HG03442 (cell line): ENCODE data around the gene ZNF766.
"Not testable (repeated sequence)": the region's sequence is repeated elsewhere in the genome, so short reads cannot be mapped to it uniquely, and the experiment has no call there.

ENCODE experiments used
- ATAC-seq: cut with Tn5 transposase; IDR thresholded peaks from one replicate; pipeline ENCODE4 v1.9.1; 2021; ENCODE audit warnings: mild to moderate bottlenecking, moderate library complexity; ENCODE audit not compliant: unreplicated experiment

Gene ZNF766

GRCh38 chr19:52274191-52274590 is 4.8 kb downstream of the ZNF766 start:
- ATAC-seq, result no peak

- no peak for ATAC-seq
Measured at GRCh38 chr19:52275988-52276387, 6.6 kb downstream of the ZNF766 start.

GRCh38 chr19:52277471-52277870 is 8.1 kb downstream of the ZNF766 start:
- ATAC-seq, result no peak

GRCh38 chr19:52286256-52286655 is 16.9 kb downstream of the ZNF766 start:
- no peak for ATAC-seq

GRCh38 chr19:52291781-52292180 is 22.4 kb downstream of the ZNF766 start:
- ATAC-seq, result no peak

- ATAC-seq, result not testable (repeated sequence)
Measured at GRCh38 chr19:52292946-52293345, 23.6 kb downstream of the ZNF766 start.

GRCh38 chr19:52296400-52296772 is 27.0 kb downstream of the ZNF766 start:
- peak; percentile 12 for ATAC-seq

- ATAC-seq, result peak; percentile 45
Measured at GRCh38 chr19:52296773-52297600, 27.6 kb downstream of the ZNF766 start, which contains the start of gene ZNF480. ZNF480 (plus strand) TSS chr19:52297169; CDS start chr19:52300413, 3,244 bp downstream.

GRCh38 chr19:52297601-52298364 is 28.4 kb downstream of the ZNF766 start:
- ATAC-seq, result no peak

GRCh38 chr19:52307275-52307674 is 37.9 kb downstream of the ZNF766 start:
- no peak for ATAC-seq

GRCh38 chr19:52322429-52322828 is 53.0 kb downstream of the ZNF766 start:
- ATAC-seq, result no peak

- ATAC-seq, result no peak
Measured at GRCh38 chr19:52331757-52332156, 62.4 kb downstream of the ZNF766 start.

- no peak for ATAC-seq
Measured at GRCh38 chr19:52335768-52336116, 66.4 kb downstream of the ZNF766 start.

GRCh38 chr19:52336117-52336790 is 66.9 kb downstream of the ZNF766 start, which contains the start of gene ZNF610:
ZNF610 (plus strand) TSS chr19:52336243; CDS start chr19:52349173, 12,930 bp downstream.
- peak; percentile 53 for ATAC-seq

GRCh38 chr19:52336791-52337381 is 67.5 kb downstream of the ZNF766 start:
- ATAC-seq, result no peak

- not testable (repeated sequence) for ATAC-seq
Measured at GRCh38 chr19:52339022-52339421, 69.6 kb downstream of the ZNF766 start.

GRCh38 chr19:52343548-52343947 is 74.2 kb downstream of the ZNF766 start:
- ATAC-seq, result no peak

GRCh38 chr19:52345162-52345561 is 75.8 kb downstream of the ZNF766 start:
- ATAC-seq, result no peak
